ENCODE data around the gene FAM170B. TPM values are rescaled to one million over a fixed set of nuclear protein-coding genes. Genes with fewer than 3 reads are reported as not detected.

FAM170B gene
- total and polyA plus RNA-seq, 2 of the 4 experiments (the other 2 are of a cell fraction) = not detected

DNA sequence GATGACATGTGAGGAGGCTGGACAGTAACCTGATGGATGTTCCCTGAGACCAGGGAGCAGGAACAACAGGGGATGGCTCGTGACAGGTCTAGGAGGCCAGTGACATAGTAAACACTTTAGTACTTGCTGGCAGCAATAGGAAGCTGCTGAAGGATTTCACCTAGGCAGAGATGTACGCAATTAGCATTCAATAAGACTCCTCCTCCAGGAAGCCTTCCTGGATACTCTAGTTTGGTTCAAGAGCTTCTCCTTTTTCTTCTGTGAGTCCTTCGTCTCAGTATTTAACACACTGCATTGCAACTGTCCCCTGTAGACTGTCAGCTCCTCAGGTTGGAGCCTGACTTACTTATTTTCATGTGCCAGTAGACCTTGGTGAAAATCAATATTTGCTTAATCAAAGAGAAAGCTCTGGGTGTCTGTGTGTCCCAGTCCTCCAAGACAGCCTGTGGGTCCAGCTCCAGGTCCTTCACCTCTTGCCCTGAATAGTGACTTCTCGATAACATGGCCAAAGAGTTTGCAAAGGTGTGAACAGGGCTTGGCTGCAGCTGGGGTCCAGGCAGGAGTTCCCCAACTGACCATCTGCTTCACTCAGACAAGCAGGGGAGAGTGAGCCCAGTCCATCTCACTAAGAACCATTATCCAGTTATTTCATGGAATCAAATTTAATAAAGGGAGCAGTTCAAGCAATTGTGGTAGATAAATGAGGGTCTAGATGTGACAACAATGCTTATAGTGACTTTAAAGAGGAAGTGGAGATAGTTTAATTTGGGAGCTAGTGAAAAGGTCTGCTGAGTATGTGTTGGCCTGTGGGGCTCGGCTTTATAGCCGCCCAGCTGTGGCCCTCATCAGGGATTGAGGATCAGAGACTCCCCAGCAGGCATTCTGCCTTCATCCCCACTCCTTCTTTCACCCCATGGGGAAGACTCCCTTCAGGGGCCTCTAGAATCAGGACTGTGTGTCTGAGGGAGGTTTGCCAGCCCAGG is 45.0 kb upstream of the FAM170B start (continued):
- TF ChIP-seq CEBPB (IDR thresholded peaks at IDR 0.05; ENCODE audit: low read depth, low read length) = no peak
- TF ChIP-seq POLR2A (IDR thresholded peaks at IDR 0.05; ENCODE audit: low read depth, low read length) = no peak; the same call in 1 of the 2 replicates
- no peak for TF ChIP-seq CHD1 (IDR thresholded peaks at IDR 0.05; ENCODE audit: low read depth, low read length)

Measured in IMR-90 (cell line).